Heart left ventricle (tissue), 16 donors: ENCODE measurements around the gene CNN3. TPM values are rescaled to one million over a fixed set of nuclear protein-coding genes. Genes with fewer than 3 reads are reported as not detected.

Source experiments
- ATAC-seq, 4 donors: fragments of 200-7000 bp; cut with Tn5 transposase; one replicate each; pipeline ENCODE4 v1.9.1; 2020 to 2022; ENCODE audit warnings: moderate library complexity in 4 of 4, mild to moderate bottlenecking in 3 of 4, moderate number of reproducible peaks in 1 of 4
- DNase-seq, 5 donors: peaks; one replicate each; pipeline ENCODE4 v3.0.0-alpha.2; 2020
- H3K27ac ChIP-seq, 12 donors: fragments of 200-600 bp; sonication (generic) in 4 of 12; one replicate each; pipeline versions ENCODE4 v1.5.0 to v1.8.0; 2016 to 2022; ENCODE audit warnings: mild to moderate bottlenecking in 2 of 12
- H3K27me3 ChIP-seq, 9 donors: fragments of 200-600 bp; sonication (generic) in 2 of 9; one replicate each; pipeline versions ENCODE4 v1.5.1 to v1.8.0; 2016 to 2022; ENCODE audit warnings: mild to moderate bottlenecking in 3 of 9
- H3K36me3 ChIP-seq, 9 donors: fragments of 200-600 bp; sonication (generic) in 2 of 9; one replicate each; pipeline versions ENCODE4 v1.5.0 to v1.8.0; 2018 to 2022; ENCODE audit warnings: mild to moderate bottlenecking in 2 of 9
- H3K4me1 ChIP-seq, 12 donors: fragments of 200-600 bp; sonication (generic) in 4 of 12; one replicate each; pipeline versions ENCODE4 v1.5.0 to v1.8.0; 2016 to 2022; ENCODE audit warnings: mild to moderate bottlenecking in 3 of 12
- H3K4me3 ChIP-seq, 12 donors: fragments of 200-600 bp; sonication (generic) in 4 of 12; one replicate each; pipeline versions ENCODE4 v1.5.0 to v1.8.0; 2017 to 2022; ENCODE audit warnings: mild to moderate bottlenecking in 9 of 12, moderate library complexity in 4 of 12
- H3K9me3 ChIP-seq, 12 donors: fragments of 200-600 bp; sonication (generic) in 4 of 12; one replicate each; pipeline versions ENCODE4 v1.5.0 to v1.8.0; 2016 to 2022; ENCODE audit warnings: mild to moderate bottlenecking in 1 of 12
- CTCF ChIP-seq, 12 donors: fragments of 200-600 bp; sonication (generic) in 4 of 12; IDR thresholded peaks; one replicate each; pipeline versions ENCODE4 v1.5.0 to v1.8.0; 2018 to 2022; ENCODE audit warnings: antibody characterized with exemption in 12 of 12, mild to moderate bottlenecking in 5 of 12
- POLR2A ChIP-seq, 2 donors: fragments of 450-650 bp; IDR thresholded peaks; one replicate each; pipeline ENCODE4 v1.6.1; 2017; ENCODE audit warnings: antibody characterized with exemption in 2 of 2, mild to moderate bottlenecking in 2 of 2, moderate library complexity in 2 of 2
- WGBS, 4 donors: extraction: QIAGEN DNeasy Blood & Tissue Kit in 2 of 4; methylation state at CpG; one replicate each; pipeline versions ENCODE4 v1.1.5 to v1.1.7; 2013 to 2018; 5-methylcytosine and 5-hydroxymethylcytosine counted together
- intact Hi-C, 10 donors: fragments of 100-400 bp; cut with DNase I; formaldehyde crosslinking; loops; one replicate each; pipeline versions ENCODE4 v1.11.1 to v1.14.2; 2022
- polyA plus RNA-seq, 2 donors: library from polyadenylated mRNA; stranded (reverse); fragments of 200-250 nt; gene quantifications; one replicate each; pipeline ENCODE4 v1.2.3, GENCODE V29; 2013
- total RNA-seq, 9 donors: library from RNA; depleted of rRNA in 2 of 9; stranded (reverse); fragments of >200 nt in 2 of 9; fragmentation: NEBNext Ultra II Directional in 3 of 9; extraction: Animal tissue kit (Norgen Biotek cat#: 25700) in 3 of 9; gene quantifications; one replicate each; pipeline versions ENCODE4 v1.1.0 to v1.2.4, GENCODE V29; 2016 to 2023
- donor health status: ischemic (EF 13 %, LVEDD 7.1; RV severe dilation, severe dysfunction).
- donor health status: healthy with polysubstance abuse.
- donor health status: DM: no; HTN: yes; CAD: no.
- donor health status: DM: no; HTN: no; CAD: no.
- donor health status: ischemic (EF 25% LVEDD 6.9; RV normal size, moderate dysfunction).
- donor health status: ischemic (EF 25% LVEDD 5.7; RV mildly dilated, moderate dysfunction).
- donor health status: healthy.
- donor health status: DM: yes; HTN: yes; CAD: no.
- donor health status: ischemic (EF 35%, LVEDD 5.7; RV mildly dilated, moderate dysfunction).
- donor health status: nonischemic (EF 11% LVEDD 7.7; RV severe dilation, severe dysfunction).
- donor health status: DM: yes; HTN: yes; CAD: no.
- donor health status: PGD.
- donor health status: ischemic (EF 29% LVEDD 5.4; RV normal size, mild dysfunction).
- donor health status: nonischemic (EF 23%, LVEDD 6.1; RV moderate dilation, normal function).

Gene CNN3
- total and polyA plus RNA-seq, 11 donors = 23.8 to 115 (median 73.8) TPM

GRCh38 chr1:94937820-94938219, 10.9 kb upstream of the CNN3 start:
- DNase-seq (no peak), ATAC-seq (no peak)
- Histone ChIP-seq H3K9me3 (no peaks in the 10 kb centered on the region), H3K27me3 (no peaks in the 10 kb centered on the region), H3K4me1 (peaks cover 0 to 41% (median 13%) of the 10 kb centered on the region in 12 donors), H3K4me3 (no peak overlapping the region), H3K27ac (peak overlapping the region in 1 of 12 donors; percentile 37), H3K36me3 (peaks cover 0 to 12% (median 0%) of the 10 kb centered on the region in 9 donors)
- 55 to 100% (median 97%) methylated on average over 1 of the region's 1 CpG for WGBS, 4 donors
- no peak for TF ChIP-seq CTCF (IDR thresholded peaks at IDR 0.05)
- TF ChIP-seq POLR2A (IDR thresholded peaks at IDR 0.05) = no peak
- intact Hi-C loops = no loop called here

GRCh38 chr1:94936861-94937620, 10.1 kb upstream of the CNN3 start:
- Histone ChIP-seq H3K27ac (no peak overlapping the region), H3K9me3 (no peaks in the 10 kb centered on the region), H3K4me1 (peaks cover 0 to 41% (median 13%) of the 10 kb centered on the region in 12 donors), H3K4me3 (no peak overlapping the region), H3K36me3 (peaks cover 0 to 20% (median 2%) of the 10 kb centered on the region in 9 donors), H3K27me3 (no peaks in the 10 kb centered on the region)
- intact Hi-C loops = no loop called here
- DNase-seq (no peak), ATAC-seq (no peak)
- TF ChIP-seq POLR2A (IDR thresholded peaks at IDR 0.05) (no peak), CTCF (IDR thresholded peaks at IDR 0.05) (no peak)
- WGBS, 4 donors = 76 to 78% (median 76%) methylated on average over 5 of the region's 5 CpGs

DNA sequence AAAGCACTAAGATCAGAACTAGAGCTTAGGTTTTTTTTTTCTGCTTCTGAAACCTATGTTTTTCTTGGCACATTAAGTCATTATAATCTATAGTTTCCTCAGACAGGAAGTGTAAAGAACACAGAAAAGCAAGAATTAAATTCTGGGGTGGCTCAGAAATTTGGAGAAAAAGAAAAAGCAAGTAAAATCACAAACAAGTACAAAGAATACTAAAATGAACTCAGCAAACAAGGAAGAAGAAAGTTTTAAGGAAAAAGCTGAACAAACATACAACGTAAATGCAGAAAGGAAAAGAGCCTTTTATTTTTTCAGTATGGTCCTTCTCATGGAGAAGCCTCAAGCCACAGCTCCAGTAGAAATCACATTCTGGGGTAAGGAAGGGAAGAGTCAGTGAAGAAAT, 8.6 kb upstream of the CNN3 start:
- Histone ChIP-seq H3K27me3 (no peaks in the 10 kb centered on the region), H3K4me1 (peaks cover 0 to 41% (median 13%) of the 10 kb centered on the region in 12 donors), H3K4me3 (no peak overlapping the region), H3K36me3 (peaks cover 0 to 25% (median 4%) of the 10 kb centered on the region in 9 donors), H3K9me3 (no peaks in the 10 kb centered on the region), H3K27ac (peak overlapping the region in 2 of 12 donors; percentile 7 to 53)
- intact Hi-C loops = no loop called here
- ATAC-seq (no peak), DNase-seq (no peak)
- TF ChIP-seq CTCF (IDR thresholded peaks at IDR 0.05) (no peak), POLR2A (IDR thresholded peaks at IDR 0.05) (no peak)
- WGBS, 4 donors = 59 to 83% (median 66%) methylated on average over 1 of the region's 1 CpG

GRCh38 chr1:94935034-94935433, 8.1 kb upstream of the CNN3 start:
- DNase-seq = no peak
- ATAC-seq = no peak
- H3K4me1 ChIP-seq = peaks cover 0 to 41% (median 13%) of the 10 kb centered on the region in 12 donors
- no peak for TF ChIP-seq CTCF (IDR thresholded peaks at IDR 0.05)
- no peak for TF ChIP-seq POLR2A (IDR thresholded peaks at IDR 0.05)
- intact Hi-C loops = no loop called here
- WGBS, 4 donors = 92 to 95% (median 93%) methylated on average over 1 of the region's 1 CpG
- H3K27me3 ChIP-seq = no peaks in the 10 kb centered on the region
- no peak overlapping the region for H3K4me3 ChIP-seq
- H3K9me3 ChIP-seq = no peaks in the 10 kb centered on the region
- no peak overlapping the region for H3K27ac ChIP-seq
- peaks cover 0 to 25% (median 4%) of the 10 kb centered on the region in 9 donors for H3K36me3 ChIP-seq
